Small intestine (tissue), 7 donors: ENCODE results near the gene TRIM77. TPM values are rescaled to one million over a fixed set of nuclear protein-coding genes. Genes with fewer than 3 reads are reported as not detected.
"Not testable (repeated sequence)": the region's sequence is repeated elsewhere in the genome, so short reads cannot be mapped to it uniquely, and the experiment has no call there.

Experiments used
- DNase-seq, 2 donors: peaks; one replicate each; pipeline versions ENCODE4 v3.0.0 to v3.0.0-alpha.2; 2013
- FAIRE-seq: peaks from 2 replicates; lab custom pipeline; 2012; peaks lifted over from hg19 to GRCh38; lab: Jason Lieb, UNC
- H3K27ac ChIP-seq, 3 donors: one replicate each; pipeline ENCODE4 v1.5.1; 2013; ENCODE audit warnings: low read length in 2 of 3, mild to moderate bottlenecking in 2 of 3, control low read depth in 1 of 3, inconsistent platforms in 1 of 3, low read depth in 1 of 3, moderate library complexity in 1 of 3
- H3K27me3 ChIP-seq, 3 donors: one replicate each; pipeline ENCODE4 v1.6.1; 2013; ENCODE audit warnings: low read length in 3 of 3, inconsistent platforms in 1 of 3; ENCODE audit not compliant: control insufficient read depth in 3 of 3, insufficient read depth in 3 of 3
- H3K36me3 ChIP-seq, 3 donors: one replicate each; pipeline ENCODE4 v1.6.1; 2013; ENCODE audit warnings: low read length in 3 of 3, inconsistent platforms in 1 of 3, low read depth in 1 of 3, mild to moderate bottlenecking in 1 of 3, moderate library complexity in 1 of 3; ENCODE audit not compliant: control insufficient read depth in 3 of 3, insufficient read depth in 2 of 3
- H3K4me1 ChIP-seq, 3 donors: one replicate each; pipeline ENCODE4 v1.6.1; 2013; ENCODE audit warnings: low read length in 2 of 3, inconsistent platforms in 1 of 3, low read depth in 1 of 3, mild to moderate bottlenecking in 1 of 3, moderate library complexity in 1 of 3; ENCODE audit not compliant: control insufficient read depth in 3 of 3, insufficient read depth in 2 of 3
- H3K4me3 ChIP-seq, 3 donors: one replicate each; pipeline ENCODE4 v1.5.1; 2013; ENCODE audit warnings: low read length in 3 of 3, control low read depth in 1 of 3, inconsistent platforms in 1 of 3, low read depth in 1 of 3, mild to moderate bottlenecking in 1 of 3, moderate library complexity in 1 of 3
- H3K9me3 ChIP-seq, 2 donors: one replicate each; pipeline ENCODE4 v1.6.1; 2013; ENCODE audit warnings: low read depth in 1 of 2, low read length in 1 of 2; ENCODE audit not compliant: control insufficient read depth in 2 of 2, insufficient read depth in 1 of 2
- WGBS, 3 donors: extraction: QIAGEN DNeasy Blood & Tissue Kit; methylation state at CpG; one replicate each; pipeline ENCODE4 v1.1.7; 2013; 5-methylcytosine and 5-hydroxymethylcytosine counted together
- polyA plus RNA-seq, 4 donors: library from polyadenylated mRNA; stranded (reverse) in 3 of 4; unstranded in 1 of 4; fragments of 200-250 nt in 3 of 4; fragments of 120-200 nt in 1 of 4; gene quantifications; one replicate each; pipeline versions ENCODE4 v1.2.1 to v1.2.3, GENCODE V29; 2013
- donor health status: healthy with polysubstance abuse.
- donor health status: control.
- donor health status: control.
- donor health status: Bipolar disorder and iron deficiency.
- donor health status: healthy.

Gene TRIM77
- polyA plus RNA-seq, 4 donors, result not detected

- not testable (repeated sequence) for H3K27me3 ChIP-seq, H3K9me3 ChIP-seq, H3K4me3 ChIP-seq, DNase-seq, FAIRE-seq, H3K4me1 ChIP-seq, H3K27ac ChIP-seq, H3K36me3 ChIP-seq
- 32 to 44% (median 36%) methylated on average over 4 of the region's 4 CpGs for WGBS, 3 donors
These were observed 3.0 kb upstream of the TRIM77 start for GRCh38 chr11:89707080-89707479.

- FAIRE-seq, result peak; percentile 30
- not testable (repeated sequence) for H3K9me3 ChIP-seq, H3K4me3 ChIP-seq
These were observed 14.9 kb downstream of the TRIM77 start for GRCh38 chr11:89724866-89725498.

GRCh38 chr11:89730215-89730614 is 20.1 kb downstream of the TRIM77 start:
- H3K27me3 ChIP-seq, FAIRE-seq, H3K9me3 ChIP-seq, H3K36me3 ChIP-seq, H3K4me1 ChIP-seq, DNase-seq, H3K4me3 ChIP-seq, H3K27ac ChIP-seq: not testable (repeated sequence)
- 89 to 92% (median 92%) methylated on average over 10 to 23 of the region's 23 CpGs for WGBS, 3 donors

More at GRCh38 chr11:89724866-89725498, 14.9 kb downstream of the TRIM77 start:
- not testable (repeated sequence) for H3K27me3 ChIP-seq, H3K4me1 ChIP-seq, H3K36me3 ChIP-seq, DNase-seq, H3K27ac ChIP-seq
- 48 to 67% (median 62%) methylated on average over 2 of the region's 2 CpGs for WGBS, 3 donors

- DNase-seq (no peak), FAIRE-seq (no peak)
- Histone ChIP-seq H3K9me3 (no peaks in the 10 kb centered on the region), H3K4me1 (no peaks in the 10 kb centered on the region), H3K36me3 (no peaks in the 10 kb centered on the region), H3K27me3 (no peaks in the 10 kb centered on the region), H3K27ac (no peak overlapping the region), H3K4me3 (no peak overlapping the region)
- 29 to 45% (median 29%) methylated on average over 1 of the region's 1 CpG for WGBS, 3 donors
These were observed 26.5 kb downstream of the TRIM77 start for GRCh38 chr11:89736566-89736965.

GRCh38 chr11:89737116-89737515 is 27.0 kb downstream of the TRIM77 start:
- Histone ChIP-seq H3K9me3 (no peaks in the 10 kb centered on the region), H3K4me1 (no peaks in the 10 kb centered on the region), H3K27ac (no peak overlapping the region), H3K27me3 (no peaks in the 10 kb centered on the region), H3K4me3 (no peak overlapping the region), H3K36me3 (no peaks in the 10 kb centered on the region)
- 86 to 91% (median 91%) methylated on average over 3 of the region's 3 CpGs for WGBS, 3 donors
- FAIRE-seq (no peak), DNase-seq (no peak)

- not testable (repeated sequence) for DNase-seq, H3K27ac ChIP-seq, H3K9me3 ChIP-seq, H3K27me3 ChIP-seq, H3K36me3 ChIP-seq, FAIRE-seq, H3K4me3 ChIP-seq, H3K4me1 ChIP-seq
- WGBS, 3 donors, result 81 to 90% (median 84%) methylated on average over 7 of the region's 7 CpGs
These were observed 31.3 kb downstream of the TRIM77 start for GRCh38 chr11:89741406-89741805.

- H3K4me1 ChIP-seq, H3K27me3 ChIP-seq, H3K4me3 ChIP-seq, DNase-seq, H3K27ac ChIP-seq, FAIRE-seq, H3K36me3 ChIP-seq, H3K9me3 ChIP-seq: not testable (repeated sequence)
- 92 to 97% (median 96%) methylated on average over 26 to 28 of the region's 28 CpGs for WGBS, 3 donors
These were observed 34.1 kb downstream of the TRIM77 start for GRCh38 chr11:89744158-89744557.

- H3K9me3 ChIP-seq, FAIRE-seq: not testable (repeated sequence)
These were observed 40.7 kb downstream of the TRIM77 start for GRCh38 chr11:89750822-89751221.

More at GRCh38 chr11:89750822-89751221, 40.7 kb downstream of the TRIM77 start:
- not testable (repeated sequence) for H3K27ac ChIP-seq, H3K36me3 ChIP-seq, H3K27me3 ChIP-seq, DNase-seq, H3K4me1 ChIP-seq, H3K4me3 ChIP-seq
